HL-60 (cell line): ENCODE results near the gene MYL9.
A peak's percentile ranks its signal among the peaks of the same experiment; 100 is the strongest.

Experiments used
- DNase-seq, 2 experiments: peaks; one replicate each; pipeline ENCODE4 v3.0.0-alpha.2; 2010 to 2020; ENCODE audit warnings: low read depth in 1 of 2, low spot score in 1 of 2
- H3K27ac ChIP-seq: fragments of 250-450 bp; sonication (Bioruptor Pico); replicated peaks from 2 replicates; pipeline ENCODE4 v1.5.1; 2020; ENCODE audit warnings: mild to moderate bottlenecking, moderate library complexity
- H3K27me3 ChIP-seq: fragments of 250-450 bp; sonication (Bioruptor Pico); 2 replicates; pipeline ENCODE4 v1.5.1; 2021; ENCODE audit warnings: mild to moderate bottlenecking, moderate library complexity; ENCODE audit not compliant: insufficient read depth, poor library complexity, severe bottlenecking
- H3K4me3 ChIP-seq: replicated peaks from 2 replicates; pipeline ENCODE4 v1.5.1; 2011; ENCODE audit warnings: mild to moderate bottlenecking, control low read depth, low read length; ENCODE audit not compliant: insufficient read depth
- GABPA ChIP-seq: IDR thresholded peaks from 2 replicates; pipeline ENCODE4 v1.6.1; 2012; ENCODE audit warnings: low read depth
- POLR2AphosphoS5 ChIP-seq: IDR thresholded peaks from 2 replicates; pipeline ENCODE4 v1.6.1; 2012; ENCODE audit warnings: low read depth
- SPI1 ChIP-seq: IDR thresholded peaks from 2 replicates; pipeline ENCODE4 v1.6.1; 2012; ENCODE audit warnings: low read depth, mild to moderate bottlenecking, borderline replicate concordance
- TF ChIP-seq, protein P1 (sequence below): IDR thresholded peaks from one replicate; pipeline ENCODE4 v1.5.1; 2011; ENCODE audit warnings: low read length, control low read depth, inconsistent platforms; ENCODE audit not compliant: insufficient read depth
- TF ChIP-seq, protein P2 (sequence below): IDR thresholded peaks from 2 replicates; pipeline ENCODE4 v1.6.1; 2012; ENCODE audit warnings: low read depth; ENCODE audit not compliant: insufficient replicate concordance

Gene MYL9

DNA sequence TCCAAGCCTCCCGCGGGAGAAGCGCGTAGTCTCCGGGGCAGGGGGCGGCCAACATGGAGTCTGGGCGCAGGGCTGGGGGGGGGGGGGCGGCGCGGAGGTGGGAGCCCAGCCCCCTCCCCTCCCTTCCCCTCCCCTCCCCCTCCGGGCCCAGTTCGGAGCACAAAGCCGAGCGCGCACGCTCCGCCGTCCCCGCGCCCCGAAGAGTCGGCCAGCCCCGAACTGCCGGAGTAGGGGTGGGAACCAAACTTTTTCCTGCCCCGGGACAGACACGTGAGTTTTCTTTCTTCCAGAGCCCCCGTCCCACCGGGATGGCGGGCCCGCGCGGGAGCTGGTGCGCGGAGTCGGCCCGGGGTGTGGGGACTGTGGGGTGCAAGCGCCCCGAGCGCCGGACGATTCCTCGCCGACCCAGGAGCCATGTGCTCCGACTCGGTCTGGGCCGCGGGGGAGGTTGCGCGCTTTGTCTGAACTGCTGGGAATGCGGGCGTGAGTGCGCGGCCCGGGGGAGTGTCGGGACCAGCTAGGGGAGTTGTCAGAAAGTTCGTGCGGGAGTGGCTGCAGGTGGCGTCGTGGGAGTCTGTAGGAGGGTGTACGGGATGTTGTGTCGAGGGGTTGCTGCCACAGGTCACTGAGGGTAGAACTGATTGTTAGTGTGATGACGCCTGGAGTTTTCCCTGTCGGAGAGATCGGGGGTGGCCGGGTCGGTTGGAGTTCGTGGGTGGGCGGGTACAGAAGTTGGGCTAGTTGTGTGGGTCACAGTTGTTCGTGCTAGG lies 33.2 kb downstream of the MYL9 start:
- H3K4me3 ChIP-seq = peak overlapping the region; percentile 62
- TF ChIP-seq GABPA (no peak), POLR2AphosphoS5 (peak; percentile 66; the same call in 1 of the 2 replicates)
- H3K27me3 ChIP-seq = no peaks in the 10 kb centered on the region
- DNase-seq = peak; percentile 48 to 56
- peak overlapping the region; percentile 78 for H3K27ac ChIP-seq

DNA sequence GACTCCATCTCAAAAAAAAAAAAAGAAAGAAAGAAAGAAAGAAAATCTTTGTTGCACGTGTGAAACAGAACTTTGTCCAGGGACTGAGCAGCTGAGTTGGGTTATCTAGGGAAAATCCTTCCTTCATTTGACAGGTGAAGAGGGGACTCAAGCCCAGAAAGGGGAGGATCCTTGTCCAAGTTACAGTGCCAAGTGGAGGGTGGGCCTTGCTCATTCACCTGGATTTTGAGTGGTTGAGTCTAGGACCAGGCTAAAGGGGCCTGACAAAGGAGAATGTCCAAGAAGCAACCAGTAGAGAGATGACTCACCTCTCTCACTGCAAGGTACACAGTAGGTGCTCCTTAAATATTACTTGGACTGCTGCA lies 34.7 kb downstream of the MYL9 start:
- DNase-seq = no peak
- Histone ChIP-seq H3K27me3 (no peaks in the 10 kb centered on the region), H3K27ac (no peak overlapping the region), H3K4me3 (no peak overlapping the region)
- TF ChIP-seq, protein P1, sequence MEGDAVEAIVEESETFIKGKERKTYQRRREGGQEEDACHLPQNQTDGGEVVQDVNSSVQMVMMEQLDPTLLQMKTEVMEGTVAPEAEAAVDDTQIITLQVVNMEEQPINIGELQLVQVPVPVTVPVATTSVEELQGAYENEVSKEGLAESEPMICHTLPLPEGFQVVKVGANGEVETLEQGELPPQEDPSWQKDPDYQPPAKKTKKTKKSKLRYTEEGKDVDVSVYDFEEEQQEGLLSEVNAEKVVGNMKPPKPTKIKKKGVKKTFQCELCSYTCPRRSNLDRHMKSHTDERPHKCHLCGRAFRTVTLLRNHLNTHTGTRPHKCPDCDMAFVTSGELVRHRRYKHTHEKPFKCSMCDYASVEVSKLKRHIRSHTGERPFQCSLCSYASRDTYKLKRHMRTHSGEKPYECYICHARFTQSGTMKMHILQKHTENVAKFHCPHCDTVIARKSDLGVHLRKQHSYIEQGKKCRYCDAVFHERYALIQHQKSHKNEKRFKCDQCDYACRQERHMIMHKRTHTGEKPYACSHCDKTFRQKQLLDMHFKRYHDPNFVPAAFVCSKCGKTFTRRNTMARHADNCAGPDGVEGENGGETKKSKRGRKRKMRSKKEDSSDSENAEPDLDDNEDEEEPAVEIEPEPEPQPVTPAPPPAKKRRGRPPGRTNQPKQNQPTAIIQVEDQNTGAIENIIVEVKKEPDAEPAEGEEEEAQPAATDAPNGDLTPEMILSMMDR = no peak
- TF ChIP-seq POLR2AphosphoS5 = no peak
- TF ChIP-seq GABPA = no peak
- TF ChIP-seq, protein P2, sequence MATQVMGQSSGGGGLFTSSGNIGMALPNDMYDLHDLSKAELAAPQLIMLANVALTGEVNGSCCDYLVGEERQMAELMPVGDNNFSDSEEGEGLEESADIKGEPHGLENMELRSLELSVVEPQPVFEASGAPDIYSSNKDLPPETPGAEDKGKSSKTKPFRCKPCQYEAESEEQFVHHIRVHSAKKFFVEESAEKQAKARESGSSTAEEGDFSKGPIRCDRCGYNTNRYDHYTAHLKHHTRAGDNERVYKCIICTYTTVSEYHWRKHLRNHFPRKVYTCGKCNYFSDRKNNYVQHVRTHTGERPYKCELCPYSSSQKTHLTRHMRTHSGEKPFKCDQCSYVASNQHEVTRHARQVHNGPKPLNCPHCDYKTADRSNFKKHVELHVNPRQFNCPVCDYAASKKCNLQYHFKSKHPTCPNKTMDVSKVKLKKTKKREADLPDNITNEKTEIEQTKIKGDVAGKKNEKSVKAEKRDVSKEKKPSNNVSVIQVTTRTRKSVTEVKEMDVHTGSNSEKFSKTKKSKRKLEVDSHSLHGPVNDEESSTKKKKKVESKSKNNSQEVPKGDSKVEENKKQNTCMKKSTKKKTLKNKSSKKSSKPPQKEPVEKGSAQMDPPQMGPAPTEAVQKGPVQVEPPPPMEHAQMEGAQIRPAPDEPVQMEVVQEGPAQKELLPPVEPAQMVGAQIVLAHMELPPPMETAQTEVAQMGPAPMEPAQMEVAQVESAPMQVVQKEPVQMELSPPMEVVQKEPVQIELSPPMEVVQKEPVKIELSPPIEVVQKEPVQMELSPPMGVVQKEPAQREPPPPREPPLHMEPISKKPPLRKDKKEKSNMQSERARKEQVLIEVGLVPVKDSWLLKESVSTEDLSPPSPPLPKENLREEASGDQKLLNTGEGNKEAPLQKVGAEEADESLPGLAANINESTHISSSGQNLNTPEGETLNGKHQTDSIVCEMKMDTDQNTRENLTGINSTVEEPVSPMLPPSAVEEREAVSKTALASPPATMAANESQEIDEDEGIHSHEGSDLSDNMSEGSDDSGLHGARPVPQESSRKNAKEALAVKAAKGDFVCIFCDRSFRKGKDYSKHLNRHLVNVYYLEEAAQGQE = no peak
- TF ChIP-seq SPI1 = no peak

DNA sequence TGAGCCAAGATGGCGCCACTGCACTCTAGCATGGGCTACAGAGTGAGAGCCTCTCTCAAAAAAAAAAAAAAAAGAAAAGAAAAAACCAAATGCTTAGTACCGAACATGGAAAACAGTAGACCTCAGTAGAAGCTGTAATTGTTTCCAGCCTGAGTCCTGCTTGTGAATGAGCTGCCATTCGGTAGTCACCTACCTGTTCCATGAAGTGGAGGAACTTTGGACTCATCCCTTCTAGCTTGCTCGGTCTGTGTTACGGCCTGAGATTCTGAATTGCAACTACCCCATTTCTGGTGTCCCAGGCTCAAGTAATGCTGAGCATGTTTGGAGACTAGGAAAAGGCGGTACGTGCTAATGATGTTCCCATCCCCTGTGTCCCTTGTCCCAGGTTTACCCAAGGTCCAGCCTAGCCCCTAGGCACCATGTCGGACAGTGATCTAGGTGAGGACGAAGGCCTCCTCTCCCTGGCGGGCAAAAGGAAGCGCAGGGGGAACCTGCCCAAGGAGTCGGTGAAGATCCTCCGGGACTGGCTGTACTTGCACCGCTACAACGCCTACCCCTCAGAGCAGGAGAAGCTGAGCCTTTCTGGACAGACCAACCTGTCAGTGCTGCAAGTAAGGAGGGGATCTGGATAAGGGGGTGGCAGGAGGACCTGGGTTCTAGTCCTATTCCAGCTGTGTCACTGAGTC lies 37.2 kb downstream of the MYL9 start:
- H3K27me3 ChIP-seq = no peaks in the 10 kb centered on the region
- TF ChIP-seq, protein P1 = no peak
- TF ChIP-seq GABPA (no peak), POLR2AphosphoS5 (no peak), SPI1 (no peak)
- TF ChIP-seq, protein P2 = no peak
- H3K27ac ChIP-seq = no peak overlapping the region
- no peak for DNase-seq
- H3K4me3 ChIP-seq = no peak overlapping the region

DNA sequence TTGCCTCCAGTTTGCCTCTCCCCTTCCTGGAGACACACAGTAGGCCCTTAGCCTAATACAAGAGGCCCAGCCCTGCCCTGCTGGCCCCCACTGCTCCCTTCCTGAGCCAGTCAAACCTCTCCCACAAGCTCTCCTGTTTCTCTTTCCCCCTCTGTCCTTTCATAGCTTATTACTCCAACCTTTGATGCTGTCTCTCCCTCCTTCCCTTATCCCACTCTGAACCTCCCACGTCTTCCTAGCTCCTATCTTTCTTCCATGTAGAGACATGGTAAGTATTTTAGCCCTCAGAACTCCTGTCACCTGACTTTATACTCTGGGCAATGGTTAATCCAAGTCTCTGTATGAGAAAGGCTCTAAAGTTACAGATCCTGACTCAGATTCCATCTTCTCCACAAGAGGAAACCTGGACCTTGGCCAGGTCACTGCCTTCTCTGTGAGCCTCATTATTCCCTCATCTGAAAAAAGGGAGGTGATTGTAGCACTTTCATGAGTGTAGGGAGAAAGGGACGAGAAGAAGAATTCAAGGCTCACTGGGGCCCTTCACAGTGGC lies 38.8 kb downstream of the MYL9 start:
- TF ChIP-seq, protein P2 = no peak
- no peak for TF ChIP-seq POLR2AphosphoS5
- no peak for TF ChIP-seq GABPA
- TF ChIP-seq, protein P1 = no peak
- no peak for TF ChIP-seq SPI1

More for the DNA sequence above, 38.8 kb downstream of the MYL9 start:
- no peak for DNase-seq
- H3K27me3 ChIP-seq = no peaks in the 10 kb centered on the region
- H3K4me3 ChIP-seq = no peak overlapping the region
- H3K27ac ChIP-seq = no peak overlapping the region
